SIG-M5 treated with dmso at 0.1 percent for 504 hours (cell line): ENCODE results near the gene VDAC2.
A peak's percentile ranks its signal among the peaks of the same experiment; 100 is the strongest.
"Not testable (repeated sequence)": the region's sequence is repeated elsewhere in the genome, so short reads cannot be mapped to it uniquely, and the experiment has no call there.

ENCODE experiments used
- DNase-seq: peaks from one replicate; lab custom pipeline; 2025; ENCODE audit not compliant: unreplicated experiment; lab: John Stamatoyannopoulos, UW

The VDAC2 gene

GRCh38 chr10:75210282-75211006, at the start of gene VDAC2:
Gene VDAC2 (plus strand): TSS chr10:75210796. CDS start chr10:75211159, 363 bp downstream.
- DNase-seq: peak; percentile 79

DNA sequence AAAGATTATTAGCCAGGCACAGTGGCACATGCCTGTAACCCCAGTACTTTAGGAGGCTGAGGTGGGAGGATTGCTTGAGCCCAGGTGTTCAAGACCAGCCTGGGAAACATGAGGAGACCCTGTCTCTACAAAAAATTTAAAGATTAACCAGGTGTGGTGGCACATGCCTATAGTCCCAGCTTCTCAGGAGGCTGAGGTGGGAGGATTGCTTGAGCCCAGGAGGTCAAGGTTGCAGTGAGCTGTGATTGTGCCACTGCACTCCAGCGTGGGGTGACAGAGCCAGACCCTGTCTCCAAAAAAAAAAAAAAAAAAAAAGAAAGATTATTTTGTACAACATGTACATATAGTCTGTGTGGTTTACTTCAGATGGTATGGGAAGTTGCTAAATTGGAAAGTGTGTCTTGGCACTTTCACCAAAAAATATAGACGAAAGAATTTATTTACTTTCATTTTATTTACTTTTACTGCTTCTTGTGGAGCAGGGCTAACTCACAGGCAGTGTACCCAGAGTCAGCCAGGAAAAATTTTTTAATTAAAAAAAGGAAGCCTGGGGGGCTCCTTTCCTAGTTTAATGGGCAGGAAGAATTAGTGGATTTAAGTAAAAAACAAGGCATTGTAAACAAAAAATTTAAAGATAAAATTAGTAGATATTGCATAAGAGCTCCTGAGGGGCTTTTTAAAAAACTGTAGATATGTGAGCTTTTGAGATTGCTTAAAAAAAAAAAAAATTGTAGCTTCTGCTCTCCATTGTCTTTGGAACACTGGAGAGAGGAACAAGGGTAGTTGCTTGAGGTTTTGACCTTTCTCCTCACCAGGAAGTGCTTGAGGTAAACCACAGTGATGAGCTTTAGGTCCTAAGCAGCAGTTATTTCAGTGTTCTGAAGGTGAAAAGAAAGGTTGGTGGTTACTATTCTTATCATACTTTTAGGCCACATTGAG, 44.6 kb upstream of the VDAC2 start:
- DNase-seq: peak; percentile 80

DNA sequence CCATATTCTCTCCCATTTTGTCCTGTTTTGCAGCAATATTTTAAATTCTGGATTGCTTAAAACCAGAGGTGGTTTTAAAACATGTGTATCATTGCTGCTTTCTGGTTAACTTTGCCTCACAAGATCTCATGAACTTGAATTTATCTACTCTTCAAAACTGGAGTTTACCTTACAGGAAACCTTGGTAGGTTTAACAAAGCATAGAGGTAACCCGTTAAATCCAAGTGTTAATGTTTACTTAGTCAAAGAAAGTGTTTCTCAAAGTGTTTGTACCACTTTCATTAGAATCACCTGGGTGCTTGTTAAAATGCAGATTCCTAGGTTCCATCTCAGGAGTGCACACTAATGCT, 44.0 kb upstream of the VDAC2 start:
- no peak for DNase-seq

DNA sequence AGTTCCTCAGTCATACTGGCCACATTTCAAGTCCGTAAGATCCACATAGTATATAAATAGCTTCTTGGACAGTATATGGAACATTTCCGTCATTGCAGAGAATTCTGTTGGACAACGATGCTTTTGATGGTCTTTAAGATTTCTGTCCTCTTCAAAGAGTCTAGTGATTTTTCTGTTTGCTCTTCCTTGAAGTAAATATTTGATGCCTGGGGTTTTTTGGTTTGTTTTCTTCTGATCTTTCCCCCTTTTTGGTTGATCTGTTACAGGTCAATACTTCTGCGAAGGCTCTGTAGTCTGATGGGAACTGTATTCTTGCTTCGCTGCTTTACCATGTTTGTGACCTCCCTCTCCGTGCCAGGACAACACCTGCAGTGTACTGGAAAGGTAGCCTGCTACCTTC, 42.3 kb upstream of the VDAC2 start:
- no peak for DNase-seq

DNA sequence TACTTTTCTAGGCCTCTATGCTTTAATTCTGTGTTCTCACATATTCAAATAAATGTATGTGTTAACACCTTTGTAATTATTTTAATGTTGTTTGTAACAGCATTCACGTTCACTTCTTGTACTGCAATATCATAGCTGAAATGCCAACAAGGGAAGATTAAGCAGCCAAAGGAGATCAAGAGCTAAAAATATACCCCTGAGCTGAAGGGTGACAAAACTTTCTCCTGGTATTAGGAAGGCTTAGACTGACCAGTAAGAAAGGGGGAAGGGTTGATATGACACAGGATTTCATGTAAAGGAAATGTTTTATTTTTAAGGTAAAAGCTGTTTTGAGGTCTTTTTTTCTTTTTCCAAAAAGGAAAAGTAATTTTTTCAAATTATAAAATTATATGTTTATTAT, 40.4 kb upstream of the VDAC2 start:
- no peak for DNase-seq

DNA sequence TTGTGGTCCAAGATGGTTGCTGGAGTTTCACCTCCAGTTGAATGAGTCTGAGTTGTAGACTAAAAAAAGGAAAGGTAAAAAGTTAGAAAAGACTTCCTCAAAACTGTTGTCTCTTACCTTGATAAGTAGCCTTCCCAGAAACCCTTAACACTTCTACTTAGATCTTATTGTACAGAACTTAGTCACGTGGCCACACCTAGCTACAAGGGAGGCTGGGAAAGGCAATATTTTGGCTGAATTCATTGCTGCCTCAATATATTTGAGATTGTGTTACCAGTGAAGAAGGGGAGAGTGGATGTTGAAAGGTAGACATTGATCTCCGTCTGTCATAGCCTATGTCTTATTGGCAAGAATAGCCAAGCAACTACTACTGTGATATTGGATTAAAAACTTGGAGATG, 35.5 kb upstream of the VDAC2 start:
- DNase-seq: no peak

- no peak for DNase-seq
Observed at GRCh38 chr10:75176046-75176445, 34.5 kb upstream of the VDAC2 start.

- DNase-seq: no peak
Observed at GRCh38 chr10:75176736-75177135, 33.9 kb upstream of the VDAC2 start.

DNA sequence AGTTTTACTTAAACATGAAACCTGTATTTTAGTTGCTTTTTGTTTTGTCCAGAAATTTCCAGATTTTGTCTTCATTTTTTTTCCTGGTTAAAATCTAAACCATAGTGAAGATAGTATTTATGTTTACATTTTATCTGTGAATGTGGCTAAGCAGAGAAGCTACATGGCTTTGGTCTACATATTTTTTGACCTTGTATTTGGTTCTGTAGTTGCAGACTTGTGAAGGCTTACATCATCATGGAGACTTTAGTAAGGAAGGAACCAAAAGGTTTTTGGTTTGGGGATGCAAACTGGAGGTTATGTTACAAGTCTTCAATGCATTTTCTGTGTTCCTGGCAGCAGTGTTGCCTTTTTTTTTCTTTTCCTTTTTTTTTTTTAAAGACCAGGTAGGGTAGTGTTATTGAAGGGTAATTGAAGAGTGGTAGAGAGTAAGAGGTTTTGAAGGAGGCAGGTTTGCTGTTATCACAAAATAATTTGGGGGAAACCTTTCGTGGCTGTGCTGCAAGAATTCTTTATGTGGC, 30.9 kb upstream of the VDAC2 start:
- DNase-seq: no peak

DNA sequence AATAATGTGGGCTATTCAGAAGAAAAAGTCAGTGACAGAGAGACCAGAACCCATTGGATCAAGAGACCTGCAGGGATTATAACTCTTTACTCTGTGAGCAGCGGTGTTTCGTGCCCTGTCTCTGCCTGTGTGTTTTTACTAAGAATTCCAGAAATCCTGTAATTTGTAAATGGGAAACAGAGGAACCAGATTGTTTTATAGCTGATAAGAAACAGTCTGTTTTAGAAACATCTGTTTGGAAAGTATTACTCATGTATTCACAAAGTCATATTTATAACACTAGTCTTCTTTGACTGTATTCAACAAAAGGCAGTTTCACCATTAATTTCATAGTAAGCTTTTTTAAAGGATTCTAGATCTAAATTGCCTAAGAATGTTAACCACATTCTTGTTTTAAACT, 30.0 kb upstream of the VDAC2 start:
- no peak for DNase-seq

- no peak for DNase-seq
Observed at GRCh38 chr10:75181073-75181472, 29.5 kb upstream of the VDAC2 start.

DNA sequence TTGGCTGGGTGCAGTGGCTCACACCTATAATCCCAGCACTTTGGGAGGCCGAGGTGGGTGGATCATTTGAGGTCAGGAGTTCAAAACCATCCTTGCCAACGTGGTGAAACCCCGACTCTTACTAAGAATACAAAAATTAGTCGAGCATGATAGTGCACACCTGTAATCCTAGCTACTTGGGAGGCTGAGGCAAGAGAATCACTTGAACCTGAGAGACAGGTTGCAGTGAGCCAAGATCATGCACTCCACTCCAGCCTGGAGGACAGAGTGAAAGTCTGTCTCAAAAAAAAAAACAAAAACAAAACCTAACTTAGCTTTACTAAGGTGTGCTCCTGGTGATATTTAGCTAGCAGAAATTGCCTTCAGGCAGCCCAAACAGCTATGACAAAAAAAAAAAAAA, 24.3 kb upstream of the VDAC2 start:
- no peak for DNase-seq

DNA sequence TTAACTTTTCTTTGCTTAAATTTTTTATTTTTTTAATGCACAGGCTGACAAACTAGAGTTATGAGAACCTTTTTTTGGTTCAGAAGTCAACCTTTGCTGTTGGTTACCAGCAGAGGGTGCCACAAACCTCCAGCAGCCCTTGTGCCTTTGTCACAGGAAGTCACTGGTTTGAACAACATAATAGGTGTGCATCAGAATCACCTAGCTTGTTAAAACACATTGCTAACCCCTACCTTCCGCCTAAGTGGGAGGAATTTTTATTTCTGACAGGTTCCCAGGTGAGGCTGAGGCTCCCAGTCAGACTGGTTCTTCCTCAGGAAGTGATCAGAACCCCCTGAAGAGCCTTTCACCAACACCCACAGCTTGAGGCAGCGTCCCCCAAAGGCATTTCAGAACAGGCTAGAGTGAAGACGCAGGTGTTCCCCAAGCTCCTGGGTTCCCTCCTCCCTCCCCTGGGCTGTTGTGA, 22.6 kb upstream of the VDAC2 start:
- DNase-seq: peak; percentile 64

DNA sequence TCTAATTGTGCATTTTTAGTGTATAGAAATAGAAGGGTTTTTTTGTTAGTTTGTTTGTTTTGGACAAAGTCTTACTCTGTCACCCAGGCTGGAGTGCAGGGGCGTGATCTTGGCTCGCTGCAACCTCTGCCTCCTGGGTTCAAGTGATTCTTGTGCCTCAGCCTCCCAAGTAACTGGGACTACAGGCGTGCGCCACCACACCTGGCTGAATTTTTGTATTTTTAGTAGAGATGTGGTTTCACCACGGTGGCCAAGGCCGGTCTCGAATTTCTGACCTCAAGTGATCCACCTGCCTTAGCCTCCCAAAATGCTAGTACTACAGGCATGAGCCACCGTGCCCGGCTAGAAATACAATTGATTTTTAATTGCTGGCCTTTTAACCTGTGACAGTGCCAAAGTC, 22.1 kb upstream of the VDAC2 start:
- not testable (repeated sequence) for DNase-seq

DNA sequence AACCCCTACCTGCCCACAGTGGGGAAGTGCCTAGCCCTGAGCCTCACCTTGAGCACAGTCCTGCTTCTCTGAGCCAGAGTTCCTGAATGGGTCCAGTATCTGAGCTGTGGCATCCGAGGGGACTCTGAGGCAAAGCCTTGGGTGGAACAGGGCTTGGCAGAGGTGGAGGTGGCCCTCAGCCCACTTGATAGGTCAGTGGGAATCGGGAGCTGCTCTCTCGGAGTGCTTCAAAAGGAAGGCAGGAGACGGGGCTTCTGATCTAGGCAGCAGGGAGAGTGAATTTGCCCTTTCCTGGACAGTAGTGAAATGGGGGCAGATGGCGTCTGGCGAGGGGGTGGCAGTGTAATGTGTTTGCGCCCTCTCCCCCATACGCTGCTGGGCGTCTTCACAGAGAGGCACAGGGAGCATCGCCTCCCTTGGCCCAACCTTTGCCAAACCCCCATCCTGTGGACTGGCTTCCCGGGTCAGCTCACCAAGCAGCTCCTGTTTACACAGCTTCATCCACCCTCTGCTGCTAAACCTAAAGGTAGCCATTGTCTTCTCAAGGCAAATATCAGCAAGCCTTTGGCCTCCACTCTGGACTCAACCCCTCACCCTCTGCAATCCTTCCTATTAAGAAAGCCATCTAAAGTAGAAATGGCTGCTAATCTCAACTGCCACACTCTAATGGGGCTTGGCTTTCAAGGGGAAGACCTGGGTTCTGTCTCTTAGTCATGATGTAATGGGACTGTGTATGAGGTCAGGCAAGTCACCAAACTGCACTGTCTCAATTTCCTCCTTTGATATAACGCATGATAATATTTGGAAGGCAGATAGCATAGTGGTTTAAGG, 21.1 kb upstream of the VDAC2 start:
- DNase-seq: no peak

- peak; percentile 79 for DNase-seq
Observed at GRCh38 chr10:75191821-75192568, 18.6 kb upstream of the VDAC2 start.

DNA sequence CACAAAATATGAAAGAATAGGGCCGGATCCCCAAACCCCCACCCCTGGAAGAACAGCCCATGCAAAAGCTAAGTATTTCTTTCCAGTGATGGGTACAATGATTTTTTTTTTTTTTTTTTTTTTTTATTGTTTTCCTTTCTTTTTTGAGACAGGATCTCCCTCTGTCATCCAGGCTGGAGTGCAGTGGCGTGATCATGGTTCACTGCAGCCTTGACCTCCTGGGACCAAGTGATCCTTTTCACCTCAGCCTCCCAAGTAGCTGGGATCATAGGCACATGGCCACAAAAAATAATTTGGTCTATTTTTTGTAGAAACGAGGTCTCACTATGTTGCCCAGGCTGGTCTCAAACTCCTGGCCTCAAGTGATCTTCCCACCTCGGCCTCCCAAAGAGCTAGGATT, 16.0 kb upstream of the VDAC2 start:
- not testable (repeated sequence) for DNase-seq

GRCh38 chr10:75195035-75195763, 15.4 kb upstream of the VDAC2 start:
- DNase-seq: no peak

GRCh38 chr10:75197066-75197465, 13.5 kb upstream of the VDAC2 start:
- no peak for DNase-seq

GRCh38 chr10:75197906-75198305, 12.7 kb upstream of the VDAC2 start:
- no peak for DNase-seq
